Activated CD4-positive, alpha-beta T cell treated with anti-CD3 and anti-CD28 coated beads for 4 hours (primary cell): ENCODE measurements around the gene STARD3.
"Not testable (repeated sequence)": the region's sequence is repeated elsewhere in the genome, so short reads cannot be mapped to it uniquely, and the experiment has no call there.

ENCODE experiments used
- DNase-seq, 2 donors: peaks; one replicate each; pipeline ENCODE4 v3.0.0-alpha.2; 2020

The STARD3 gene

GRCh38 chr17:39674179-39674578 is 37.2 kb downstream of the STARD3 start:
- DNase-seq, result no peak

- DNase-seq, result no peak
These were observed 37.9 kb downstream of the STARD3 start for GRCh38 chr17:39674702-39675389.

GRCh38 chr17:39675390-39676082 is 38.6 kb downstream of the STARD3 start:
- no peak for DNase-seq

DNA sequence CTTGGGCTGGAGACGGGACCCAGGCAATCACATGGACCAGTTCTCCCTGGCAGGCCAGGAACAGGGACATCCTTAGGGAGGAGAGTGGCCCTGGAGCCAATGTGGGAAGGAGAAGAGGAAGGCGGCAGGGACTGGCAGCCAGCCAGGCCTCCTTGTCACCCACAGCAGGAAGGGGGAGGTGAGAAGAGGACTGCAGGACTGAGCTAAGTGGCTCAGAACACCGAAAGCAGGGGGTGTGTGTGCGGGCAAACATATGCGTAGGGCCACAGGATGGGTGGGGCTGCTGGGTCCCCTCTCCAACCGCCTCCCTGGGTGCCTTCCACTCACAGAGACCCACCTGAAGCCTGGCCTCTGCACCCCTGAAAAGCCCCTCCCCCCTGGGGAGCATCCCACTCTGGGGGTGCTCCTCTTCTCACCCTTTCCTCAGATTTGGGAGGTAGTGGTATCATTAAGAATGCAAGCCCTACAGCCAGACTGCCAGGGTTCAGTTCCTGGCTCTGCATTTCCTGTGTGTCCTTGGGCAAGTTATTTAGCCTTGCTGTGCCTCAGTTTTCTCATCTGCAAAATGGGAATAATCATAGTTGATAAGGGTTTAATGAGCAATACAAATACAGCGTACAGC is 39.4 kb downstream of the STARD3 start:
- DNase-seq, result peak in 1 of 2 donors; percentile 31

DNA sequence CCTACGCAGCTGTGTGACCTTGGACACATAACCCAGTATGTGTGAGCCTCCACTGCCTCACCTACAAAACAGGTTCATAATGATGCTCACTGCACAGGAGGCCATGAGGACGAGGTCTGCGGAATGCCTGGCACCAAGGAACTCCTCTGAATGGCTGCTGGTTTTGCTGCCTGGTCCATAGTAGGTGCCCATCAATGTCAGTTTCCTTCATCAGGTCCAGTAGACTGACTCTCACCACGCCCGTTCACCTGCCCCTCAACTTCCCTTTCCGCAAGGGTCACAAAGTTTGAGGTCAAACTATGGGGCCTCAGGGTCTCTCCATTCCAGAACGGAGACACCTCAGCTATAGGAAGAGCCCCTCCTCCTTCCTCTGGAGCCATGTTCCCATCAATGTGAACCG is 40.1 kb downstream of the STARD3 start:
- no peak for DNase-seq

DNA sequence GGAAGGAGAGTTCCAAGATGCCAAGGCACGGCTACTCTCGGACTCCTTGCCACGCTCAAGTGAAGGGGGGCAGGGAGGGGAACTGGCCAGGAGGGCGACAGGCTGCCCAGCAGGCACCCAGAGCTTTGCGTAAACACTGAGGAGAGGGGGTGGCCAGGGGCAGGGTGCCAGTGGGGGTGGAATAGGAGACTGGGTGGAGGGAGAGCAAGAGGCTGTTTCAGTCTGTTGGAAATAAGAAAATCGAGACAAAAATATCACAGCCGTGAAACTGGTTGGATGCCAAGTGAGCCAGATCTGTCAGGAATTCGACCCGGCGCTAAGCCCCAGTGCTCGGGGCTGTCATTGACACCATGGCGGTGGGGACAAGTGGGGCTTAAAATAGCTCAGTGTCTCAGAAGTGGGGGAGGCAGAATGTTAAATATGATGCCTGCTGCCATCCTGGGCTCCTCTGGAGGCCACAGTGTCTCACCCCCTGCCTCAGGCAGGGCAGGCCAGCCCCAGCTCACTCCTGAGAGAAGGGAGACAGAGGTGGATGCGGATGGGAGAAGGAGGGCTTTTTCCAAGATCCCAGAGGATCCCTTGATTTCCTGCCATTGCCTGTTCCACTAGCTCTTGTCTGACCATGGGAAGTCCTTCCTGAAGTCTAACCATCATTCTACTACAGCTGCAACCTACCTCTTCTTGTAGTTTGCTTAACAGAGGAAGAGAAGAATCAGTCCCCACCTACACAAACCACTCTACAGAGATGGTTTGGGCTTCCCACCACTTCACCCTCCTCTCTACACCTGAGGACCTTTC is 40.8 kb downstream of the STARD3 start:
- DNase-seq, result no peak

- no peak for DNase-seq
These were observed 41.6 kb downstream of the STARD3 start for GRCh38 chr17:39678340-39679116.

DNA sequence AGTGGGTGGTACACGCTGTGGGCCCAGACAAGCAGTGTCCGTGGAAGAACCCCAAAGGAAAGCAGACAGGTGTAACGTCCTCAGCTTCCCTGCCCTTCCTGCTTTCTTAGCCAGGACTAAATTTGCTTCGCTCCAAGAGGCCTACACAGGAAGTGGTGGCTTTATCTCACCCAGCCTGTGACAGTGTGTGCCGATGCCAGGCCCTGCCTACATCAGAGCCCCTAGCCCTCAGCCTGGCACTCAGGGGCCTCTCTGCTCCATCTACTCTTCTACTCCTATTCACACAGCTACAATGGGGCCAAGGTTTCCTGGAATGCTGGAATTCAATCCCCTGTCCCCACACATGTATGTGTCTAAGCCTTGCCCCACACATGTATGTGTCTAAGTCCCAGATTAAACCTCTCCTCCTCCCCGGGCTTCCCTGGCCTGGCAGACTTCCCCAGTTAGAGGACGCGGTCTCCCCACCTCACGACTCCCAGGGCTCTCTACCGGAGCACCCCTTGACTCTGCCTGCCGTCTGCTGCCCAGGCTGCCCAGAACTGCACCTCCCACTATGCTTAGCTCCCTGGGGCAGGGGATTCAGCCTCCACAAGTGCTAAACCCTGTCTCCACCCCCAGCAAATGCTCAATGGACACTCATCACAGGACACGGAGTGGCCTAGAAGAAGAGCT is 42.7 kb downstream of the STARD3 start:
- DNase-seq, result peak in 1 of 2 donors; percentile 38

GRCh38 chr17:39683295-39683939 is 46.5 kb downstream of the STARD3 start:
- DNase-seq, result no peak

GRCh38 chr17:39684369-39685192 is 47.6 kb downstream of the STARD3 start:
- no peak for DNase-seq

DNA sequence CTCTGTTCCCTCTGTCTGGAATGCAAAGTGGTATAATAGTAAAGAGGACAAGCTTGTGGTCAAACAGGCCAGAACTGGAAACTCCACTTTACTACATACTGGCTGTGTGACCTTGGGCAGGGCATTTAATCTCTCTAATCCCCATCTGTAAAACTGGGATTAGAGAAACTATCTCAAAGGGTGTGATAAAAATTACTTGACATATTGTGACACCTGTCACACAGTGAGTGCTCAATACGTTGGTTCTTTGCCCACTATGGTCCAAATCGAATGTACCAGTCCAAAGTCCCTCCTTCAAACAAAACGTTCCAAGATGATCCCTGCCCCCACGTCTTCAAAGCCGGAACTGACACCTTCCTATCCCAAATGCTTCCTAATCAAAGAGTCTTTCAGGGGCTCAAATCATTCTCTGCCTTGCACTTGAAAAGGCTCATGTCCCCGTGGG is 50.2 kb downstream of the STARD3 start:
- no peak for DNase-seq

DNA sequence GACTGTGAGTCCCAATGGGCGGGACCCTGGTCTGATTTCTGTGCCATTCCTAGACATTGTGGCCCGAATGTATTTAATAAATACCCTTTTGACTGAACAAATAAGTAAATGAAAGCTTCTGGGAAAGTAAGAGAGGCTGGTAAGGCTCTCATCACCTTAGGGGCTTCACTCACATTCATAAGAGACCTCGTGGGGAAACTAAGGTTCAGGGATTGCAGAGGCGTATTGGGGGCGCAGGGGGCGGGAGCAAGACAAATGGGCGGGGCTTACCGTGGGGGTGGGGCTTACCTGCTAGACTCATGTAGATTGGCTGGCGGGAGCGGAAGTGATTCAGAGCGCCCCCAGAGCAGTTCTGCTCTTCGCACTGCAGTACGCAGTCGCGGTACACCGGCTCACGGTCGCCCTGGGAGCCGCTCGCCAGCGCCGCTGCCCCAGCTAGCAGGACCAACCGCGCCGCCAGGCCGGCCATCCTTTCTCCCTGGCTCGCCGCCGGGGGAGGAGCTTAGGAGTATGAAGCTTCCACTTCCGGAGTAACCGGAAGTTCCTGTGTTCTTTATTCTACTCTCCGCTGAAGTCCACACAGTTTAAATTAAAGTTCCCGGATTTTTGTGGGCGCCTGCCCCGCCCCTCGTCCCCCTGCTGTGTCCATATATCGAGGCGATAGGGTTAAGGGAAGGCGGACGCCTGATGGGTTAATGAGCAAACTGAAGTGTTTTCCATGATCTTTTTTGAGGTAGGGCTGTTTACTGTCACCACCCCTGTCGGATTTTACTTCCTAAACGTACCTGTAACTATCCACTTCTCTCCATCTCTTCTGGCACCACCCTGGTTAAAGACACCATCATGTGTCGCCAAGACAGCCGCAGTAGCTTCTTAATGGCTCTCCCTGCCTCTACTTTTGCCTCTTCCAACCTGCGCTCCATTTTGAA is 50.9 kb downstream of the STARD3 start, which contains the start of gene PGAP3:
Gene PGAP3 (minus strand): TSS at position 512 of the 929 bp plus-strand sequence. CDS start 43 bp downstream, at position 469.
- peak; percentile 78 to 84 for DNase-seq

GRCh38 chr17:39688475-39688835 is 51.5 kb downstream of the STARD3 start:
- DNase-seq, result no peak

DNA sequence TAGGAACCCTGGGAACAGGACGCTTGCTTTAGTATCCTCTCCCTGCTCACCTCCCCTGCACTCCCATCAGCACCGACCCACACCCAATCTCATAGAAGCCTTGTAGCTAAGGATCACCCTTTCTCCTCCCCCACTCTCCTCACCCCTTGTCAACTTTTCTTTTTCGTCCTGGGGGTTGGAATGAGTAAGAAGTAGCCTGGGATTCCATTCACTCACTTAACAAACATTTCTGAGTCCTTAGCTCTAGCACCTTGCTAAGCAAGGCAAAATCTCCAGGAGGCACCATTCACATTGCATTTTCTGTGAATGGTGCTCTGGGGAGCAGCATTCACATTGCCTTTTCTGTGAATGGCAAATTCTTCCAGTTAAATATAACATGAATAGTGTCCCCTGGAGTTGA is 52.0 kb downstream of the STARD3 start:
- no peak for DNase-seq

GRCh38 chr17:39694593-39694992 is 57.6 kb downstream of the STARD3 start:
- no peak for DNase-seq

DNA sequence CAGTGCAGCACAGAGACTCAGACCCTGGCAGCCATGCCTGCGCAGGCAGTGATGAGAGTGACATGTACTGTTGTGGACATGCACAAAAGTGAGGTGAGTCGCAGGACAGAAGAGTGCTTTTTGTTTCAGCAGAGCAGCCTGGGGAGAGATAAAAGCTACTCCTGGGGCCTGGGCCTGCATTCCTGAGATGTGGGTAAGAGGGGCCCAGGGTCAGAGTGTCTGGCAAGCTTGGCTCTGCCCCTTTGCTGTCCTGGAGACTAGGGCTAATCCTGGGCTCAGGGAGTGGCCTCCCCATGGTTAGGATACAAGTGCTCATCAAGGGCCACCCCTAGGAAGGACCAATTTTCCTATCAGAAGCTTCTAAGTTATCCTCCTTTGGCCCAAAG is 58.1 kb downstream of the STARD3 start:
- DNase-seq, result no peak

DNA sequence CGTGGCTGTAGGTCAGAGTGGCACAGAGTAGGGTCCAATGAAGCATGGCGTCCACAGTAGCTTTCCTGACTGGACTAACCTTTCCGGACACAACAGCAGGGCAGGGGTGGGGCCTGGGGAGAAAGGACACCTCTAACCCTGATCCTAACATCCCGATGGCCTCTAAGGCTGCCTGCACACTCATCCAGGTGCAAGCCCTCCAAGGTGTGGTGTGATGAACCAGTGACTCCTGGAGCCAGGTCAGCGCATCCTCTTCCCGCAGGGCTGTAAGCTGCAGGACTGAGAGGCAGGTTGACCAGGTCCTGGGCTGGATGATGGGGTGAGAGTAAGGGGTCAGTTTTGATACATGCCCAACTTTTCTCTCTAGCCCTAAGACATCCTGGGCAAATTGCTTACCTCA is 59.8 kb downstream of the STARD3 start:
- no peak for DNase-seq

DNA sequence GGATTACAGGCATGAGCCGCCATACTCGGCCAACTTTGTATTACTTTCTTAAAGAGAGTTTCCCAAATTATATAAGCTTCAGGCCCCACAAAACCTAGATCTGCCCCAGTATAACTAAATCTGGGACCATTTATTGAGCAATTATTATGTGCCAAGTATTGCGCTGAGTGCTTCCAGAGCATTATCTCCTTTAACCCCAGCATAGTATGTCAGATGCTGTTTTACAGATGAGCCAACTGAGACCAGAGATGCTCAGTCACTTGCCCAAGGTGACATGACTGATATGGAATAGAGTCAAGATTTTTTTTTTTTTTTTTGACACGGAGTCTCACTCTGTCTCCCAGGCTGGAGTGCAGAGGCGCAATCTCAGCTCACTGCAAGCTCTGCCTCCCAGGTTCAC is 61.0 kb downstream of the STARD3 start:
- DNase-seq, result no peak

- DNase-seq, result not testable (repeated sequence)
These were observed 62.3 kb downstream of the STARD3 start for GRCh38 chr17:39699157-39699817.
